ENCODE data around the gene GHR.
A peak's percentile ranks its signal among the peaks of the same experiment; 100 is the strongest.

The GHR gene

DNA sequence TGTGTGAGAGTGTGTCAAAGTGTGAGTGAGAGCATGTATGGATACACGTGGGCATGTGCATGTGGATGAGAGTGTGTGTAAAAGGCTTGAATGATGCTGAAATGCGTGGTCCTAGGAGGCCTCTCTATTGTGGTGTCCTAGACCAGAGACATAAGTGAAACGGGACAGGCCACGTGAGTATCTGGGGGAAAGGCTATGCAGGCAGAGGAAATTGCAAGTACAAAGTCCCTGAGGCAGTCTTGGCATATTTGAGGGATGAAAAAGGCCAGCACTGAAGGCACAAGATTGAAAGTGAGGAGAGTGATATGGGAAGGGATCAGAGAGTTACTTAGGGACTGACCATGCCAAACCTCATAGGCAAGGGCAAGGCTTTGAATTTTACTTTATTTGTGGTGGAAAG is 266.2 kb downstream of the GHR start:
- H3K4me3 ChIP-seq (ENCODE audit: control insufficient read depth, low read depth, low read length): no peak overlapping the region
- DNase-seq (ENCODE audit: low read depth): no peak
- TF ChIP-seq, protein P1, sequence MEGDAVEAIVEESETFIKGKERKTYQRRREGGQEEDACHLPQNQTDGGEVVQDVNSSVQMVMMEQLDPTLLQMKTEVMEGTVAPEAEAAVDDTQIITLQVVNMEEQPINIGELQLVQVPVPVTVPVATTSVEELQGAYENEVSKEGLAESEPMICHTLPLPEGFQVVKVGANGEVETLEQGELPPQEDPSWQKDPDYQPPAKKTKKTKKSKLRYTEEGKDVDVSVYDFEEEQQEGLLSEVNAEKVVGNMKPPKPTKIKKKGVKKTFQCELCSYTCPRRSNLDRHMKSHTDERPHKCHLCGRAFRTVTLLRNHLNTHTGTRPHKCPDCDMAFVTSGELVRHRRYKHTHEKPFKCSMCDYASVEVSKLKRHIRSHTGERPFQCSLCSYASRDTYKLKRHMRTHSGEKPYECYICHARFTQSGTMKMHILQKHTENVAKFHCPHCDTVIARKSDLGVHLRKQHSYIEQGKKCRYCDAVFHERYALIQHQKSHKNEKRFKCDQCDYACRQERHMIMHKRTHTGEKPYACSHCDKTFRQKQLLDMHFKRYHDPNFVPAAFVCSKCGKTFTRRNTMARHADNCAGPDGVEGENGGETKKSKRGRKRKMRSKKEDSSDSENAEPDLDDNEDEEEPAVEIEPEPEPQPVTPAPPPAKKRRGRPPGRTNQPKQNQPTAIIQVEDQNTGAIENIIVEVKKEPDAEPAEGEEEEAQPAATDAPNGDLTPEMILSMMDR (IDR thresholded peaks at IDR 0.05; ENCODE audit: control insufficient read depth, insufficient read depth, low read depth, low read length, missing control alignments): no peak

DNA sequence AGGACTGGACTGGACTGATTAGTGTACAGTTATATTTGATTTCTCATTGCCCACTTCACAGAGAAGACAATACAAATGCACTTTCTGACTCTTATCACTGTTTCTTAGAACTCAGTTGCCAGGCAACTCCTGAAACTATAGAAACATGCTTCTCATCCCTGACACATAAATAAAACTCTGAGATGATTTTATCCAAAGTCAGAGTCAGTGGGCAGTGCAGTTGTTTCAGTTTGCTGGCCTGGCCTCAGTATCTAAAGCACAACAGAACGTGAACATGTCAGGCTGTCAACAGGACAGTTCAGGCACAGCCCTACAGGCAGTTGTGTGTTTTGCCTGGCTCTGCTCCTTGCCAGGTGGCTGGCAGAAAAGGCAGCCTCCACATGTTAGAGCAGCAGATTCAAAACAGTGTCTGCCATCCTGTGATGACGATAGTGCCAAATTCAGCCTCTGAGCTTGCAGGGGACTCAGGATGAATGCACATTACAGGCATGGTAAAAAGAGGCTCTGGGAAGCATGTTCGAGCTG is 268.2 kb downstream of the GHR start:
- TF ChIP-seq, protein P1 (IDR thresholded peaks at IDR 0.05; ENCODE audit: control insufficient read depth, insufficient read depth, low read depth, low read length, missing control alignments): no peak
- no peak for DNase-seq (ENCODE audit: low read depth)
- no peak overlapping the region for H3K4me3 ChIP-seq (ENCODE audit: control insufficient read depth, low read depth, low read length)

DNA sequence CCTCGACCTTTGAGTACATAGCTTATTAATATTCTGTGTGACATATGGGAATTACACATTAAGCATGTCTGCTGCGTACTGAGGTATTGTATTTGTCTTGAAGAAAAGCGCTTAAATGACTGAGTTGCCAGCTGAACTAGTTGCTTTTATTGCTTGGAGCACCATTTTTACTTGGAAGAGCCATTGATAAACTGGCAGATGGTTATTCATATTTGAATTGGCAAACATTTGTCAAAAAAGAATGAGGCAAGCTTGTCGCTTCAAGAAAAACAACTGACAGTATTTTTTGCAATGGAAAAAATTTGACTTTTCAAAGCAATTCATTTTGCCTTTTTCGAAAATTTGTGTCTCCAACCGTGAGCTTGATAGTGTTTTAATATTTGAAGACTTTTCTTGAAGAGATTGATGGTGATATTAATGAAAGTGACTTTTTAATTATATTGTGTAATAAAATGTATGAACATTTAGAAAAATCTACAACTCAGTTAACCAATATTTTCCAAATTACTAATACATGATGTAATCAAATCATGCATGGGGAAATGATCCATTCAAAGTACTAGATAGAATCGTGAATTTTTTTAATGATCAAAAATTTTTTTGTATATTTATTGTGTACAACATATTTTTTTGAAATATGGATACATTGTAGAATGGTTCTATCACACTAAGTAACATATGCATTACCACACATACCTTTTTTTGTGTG is 278.3 kb downstream of the GHR start:
- TF ChIP-seq, protein P1 (IDR thresholded peaks at IDR 0.05; ENCODE audit: control insufficient read depth, insufficient read depth, low read depth, low read length, missing control alignments): no peak
- DNase-seq (ENCODE audit: low read depth): no peak
- no peak overlapping the region for H3K4me3 ChIP-seq (ENCODE audit: control insufficient read depth, low read depth, low read length)

DNA sequence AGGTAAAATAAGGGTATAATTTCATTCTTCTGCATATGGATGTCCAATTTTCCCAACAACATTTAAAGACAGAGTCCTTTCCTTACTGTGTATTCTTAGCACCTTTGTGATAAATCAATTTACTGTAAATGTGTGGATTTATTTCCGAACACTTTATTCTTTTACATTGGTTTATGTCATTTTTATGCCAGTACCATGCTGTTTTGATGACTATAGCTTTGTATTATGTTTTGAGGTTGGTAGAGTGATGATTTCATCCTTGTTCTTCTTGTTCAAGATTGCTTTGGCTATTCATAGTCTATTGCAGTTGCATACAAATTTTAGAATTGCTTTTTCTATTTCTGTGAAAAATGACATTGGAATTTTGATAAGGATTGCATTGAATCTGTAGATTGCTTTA is 280.0 kb downstream of the GHR start:
- TF ChIP-seq, protein P1 (IDR thresholded peaks at IDR 0.05; ENCODE audit: control insufficient read depth, insufficient read depth, low read depth, low read length, missing control alignments): no peak
- no peak overlapping the region for H3K4me3 ChIP-seq (ENCODE audit: control insufficient read depth, low read depth, low read length)
- no peak for DNase-seq (ENCODE audit: low read depth)

DNA sequence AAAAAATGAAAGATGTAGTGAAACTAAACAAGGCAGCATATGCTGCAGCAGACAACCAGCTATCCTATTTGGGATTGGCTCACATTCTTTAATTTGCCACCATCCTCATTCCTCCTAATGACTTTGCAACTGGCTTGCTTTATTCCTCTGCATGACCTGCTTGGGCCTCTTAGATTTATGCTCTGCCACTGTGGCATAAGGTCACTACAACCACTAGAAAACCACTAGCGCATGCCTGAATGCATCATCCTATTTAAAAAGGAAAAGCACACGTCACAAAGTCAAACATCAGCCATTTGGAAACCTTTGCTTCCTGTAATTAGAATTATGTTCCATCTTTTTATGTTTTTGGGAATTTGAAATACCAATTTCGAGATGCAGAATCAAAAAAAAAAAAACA is 292.5 kb downstream of the GHR start:
- peak; percentile 7 for DNase-seq (ENCODE audit: low read depth)
- TF ChIP-seq, protein P1 (IDR thresholded peaks at IDR 0.05; ENCODE audit: control insufficient read depth, insufficient read depth, low read depth, low read length, missing control alignments): no peak
- no peak overlapping the region for H3K4me3 ChIP-seq (ENCODE audit: control insufficient read depth, low read depth, low read length)

DNA sequence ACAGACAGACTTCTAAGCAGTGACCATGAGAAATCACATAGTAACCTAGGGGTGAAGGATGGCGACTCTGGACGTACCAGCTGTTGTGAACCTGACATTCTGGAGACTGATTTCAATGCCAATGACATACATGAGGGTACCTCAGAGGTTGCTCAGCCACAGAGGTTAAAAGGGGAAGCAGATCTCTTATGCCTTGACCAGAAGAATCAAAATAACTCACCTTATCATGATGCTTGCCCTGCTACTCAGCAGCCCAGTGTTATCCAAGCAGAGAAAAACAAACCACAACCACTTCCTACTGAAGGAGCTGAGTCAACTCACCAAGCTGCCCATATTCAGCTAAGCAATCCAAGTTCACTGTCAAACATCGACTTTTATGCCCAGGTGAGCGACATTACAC is 295.4 kb downstream of the GHR start:
- no peak overlapping the region for H3K4me3 ChIP-seq (ENCODE audit: control insufficient read depth, low read depth, low read length)
- TF ChIP-seq, protein P1 (IDR thresholded peaks at IDR 0.05; ENCODE audit: control insufficient read depth, insufficient read depth, low read depth, low read length, missing control alignments): no peak
- DNase-seq (ENCODE audit: low read depth): no peak
